HL-60/S4 (cell line): ENCODE data around the gene SGCD.
"Not testable (repeated sequence)": the region's sequence is repeated elsewhere in the genome, so short reads cannot be mapped to it uniquely, and the experiment has no call there.

Source experiments
- in situ Hi-C: fragments of 300-500 bp; cut with MboI; formaldehyde crosslinking; loops from 2 replicates; pipeline ENCODE4 v1.14.3; 2022; ENCODE audit warnings: low sequenced_read_pairs

The SGCD gene

DNA sequence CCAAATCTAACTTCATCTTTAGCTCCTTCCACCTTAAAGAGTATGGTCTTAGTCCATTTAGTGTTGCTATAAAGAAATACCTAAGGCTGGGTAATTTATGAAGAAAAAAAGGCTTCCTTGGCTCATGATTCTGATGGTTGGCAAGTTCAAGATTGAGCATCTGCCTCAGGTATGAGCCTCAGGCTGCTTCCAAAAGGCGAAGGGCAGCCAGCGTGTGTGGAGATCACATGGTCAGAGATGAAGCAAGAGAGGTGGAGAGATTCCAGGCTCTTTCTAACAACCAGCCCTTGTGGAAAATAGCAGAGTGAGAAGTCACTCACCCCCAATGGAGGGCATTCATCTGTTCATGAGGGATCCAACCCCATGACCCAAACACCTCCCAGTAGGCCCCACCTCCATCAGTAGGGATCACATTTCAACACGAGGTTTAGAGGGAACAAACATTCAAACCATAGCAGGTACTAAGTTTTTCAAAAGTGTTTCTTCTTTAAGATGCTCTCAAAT is 225.9 kb downstream of the SGCD start:
- in situ Hi-C loops, result no loop called here

- in situ Hi-C loops, result no loop called here
These were observed 229.9 kb downstream of the SGCD start for GRCh38 chr5:156556666-156557406.

DNA sequence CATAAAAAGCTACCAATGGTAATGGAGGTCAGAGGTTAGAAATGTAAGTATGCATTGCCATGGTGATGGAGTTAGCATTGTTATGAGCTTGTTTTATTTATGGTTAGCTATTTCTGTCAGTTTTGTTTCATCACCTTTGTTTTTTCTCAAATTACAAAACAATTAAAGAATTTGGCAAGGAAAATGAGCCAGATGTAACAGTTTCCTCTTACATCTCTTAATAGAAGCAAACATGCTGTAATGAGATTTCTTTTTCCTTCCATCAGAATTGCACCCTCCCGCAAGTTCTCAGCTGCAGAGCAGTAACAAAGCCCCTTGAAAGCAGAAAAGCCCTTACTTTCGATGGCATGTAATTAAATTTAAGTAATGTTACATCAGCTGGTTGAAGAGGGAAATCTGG is 233.0 kb downstream of the SGCD start:
- in situ Hi-C loops, result no loop called here

DNA sequence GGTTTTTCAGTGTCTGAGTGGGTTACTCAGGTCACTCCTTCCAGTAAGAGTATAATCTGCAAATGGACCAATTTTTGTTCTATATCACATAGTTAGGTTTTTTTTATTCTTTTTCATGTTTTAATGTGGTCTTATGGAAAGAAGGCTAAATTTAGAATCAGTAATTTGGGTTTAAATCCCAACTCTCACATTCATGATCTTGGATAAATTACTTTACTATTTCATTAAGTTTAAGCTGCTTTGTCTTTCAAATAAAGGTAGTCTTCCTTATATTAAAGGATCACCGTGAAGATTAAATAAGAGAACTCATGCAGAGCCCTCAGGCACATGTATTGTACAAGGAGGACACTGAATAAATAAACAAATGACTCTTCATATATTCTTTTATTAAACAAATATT is 234.7 kb downstream of the SGCD start:
- in situ Hi-C loops, result no loop called here

DNA sequence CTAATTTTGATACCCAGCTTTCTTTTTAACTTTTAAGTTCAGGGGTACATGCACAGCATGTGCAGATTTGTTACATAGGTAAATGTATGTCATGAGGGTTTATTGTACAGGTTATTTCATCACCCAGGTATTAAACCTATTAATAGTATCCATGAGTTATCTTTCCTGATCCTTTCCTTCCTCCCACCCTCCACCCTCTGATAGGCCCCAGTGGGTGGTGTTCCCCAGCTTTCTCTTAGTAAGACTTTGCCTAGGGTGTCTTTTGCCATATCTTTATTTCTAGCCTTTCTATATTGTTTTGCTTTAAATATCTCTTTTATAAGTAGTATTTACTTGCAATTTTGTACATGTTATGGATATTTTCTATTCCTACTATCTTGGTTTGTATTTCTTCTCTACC is 243.7 kb downstream of the SGCD start:
- in situ Hi-C loops, result no loop called here

DNA sequence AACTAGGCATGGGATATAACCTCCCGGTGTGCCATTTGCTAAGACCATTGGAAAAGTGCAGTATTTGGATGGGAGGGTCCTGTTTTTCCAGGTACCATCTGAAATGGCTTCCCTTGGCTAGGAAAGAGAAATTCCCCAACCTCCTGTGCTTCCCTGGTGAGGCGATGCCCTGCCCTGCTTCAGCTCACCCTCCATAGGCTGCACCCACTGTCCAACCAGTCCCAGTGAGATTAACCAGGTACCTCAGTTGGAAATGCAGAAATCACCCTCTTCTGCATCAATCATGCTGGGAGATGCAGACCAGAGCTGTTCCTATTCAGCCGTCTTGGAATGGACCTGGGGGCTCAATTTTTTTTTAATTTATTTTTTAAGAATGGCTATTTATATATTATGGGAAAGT is 254.8 kb downstream of the SGCD start:
- in situ Hi-C loops, result no loop called here

DNA sequence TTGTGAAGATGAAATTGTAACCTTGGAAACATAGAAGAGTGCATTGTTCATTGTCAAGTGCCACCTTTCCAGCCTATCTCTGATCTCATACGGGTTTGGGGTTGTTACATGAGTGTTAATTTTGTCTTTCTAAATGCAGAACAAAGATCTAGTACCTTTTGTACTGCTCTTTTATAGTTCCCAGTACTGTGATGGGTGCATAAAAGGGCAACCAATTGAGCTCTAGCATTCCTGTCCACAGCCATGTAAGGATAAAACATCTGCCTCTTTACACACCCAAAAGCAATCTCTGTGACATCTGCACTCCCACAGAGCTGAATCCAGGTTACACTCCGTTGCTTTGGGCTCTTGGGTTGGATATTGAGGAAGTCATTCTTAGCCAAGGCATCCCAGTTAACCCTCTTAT is 255.2 kb downstream of the SGCD start:
- in situ Hi-C loops, result no loop called here

DNA sequence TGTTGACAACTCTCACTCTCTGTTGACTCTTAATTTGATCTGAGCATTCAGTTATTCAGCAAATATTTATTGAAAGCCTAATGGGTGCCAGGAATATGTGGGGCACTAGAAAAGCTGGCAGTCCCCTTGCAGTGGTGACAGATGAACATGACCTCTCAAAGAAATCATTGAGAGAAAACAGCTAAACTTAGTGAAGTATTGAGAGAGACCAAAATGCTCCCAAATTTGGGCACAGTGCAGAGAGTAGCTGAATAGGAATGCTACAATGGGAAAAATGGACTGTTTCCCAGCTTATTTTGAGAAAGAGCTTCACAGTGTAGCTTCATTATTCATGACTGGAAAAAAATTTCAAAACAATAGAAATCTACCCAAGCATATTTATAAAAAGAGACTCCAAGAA is 257.9 kb downstream of the SGCD start:
- in situ Hi-C loops, result no loop called here

- in situ Hi-C loops, result no loop called here
These were observed 259.0 kb downstream of the SGCD start for GRCh38 chr5:156585999-156586398.

DNA sequence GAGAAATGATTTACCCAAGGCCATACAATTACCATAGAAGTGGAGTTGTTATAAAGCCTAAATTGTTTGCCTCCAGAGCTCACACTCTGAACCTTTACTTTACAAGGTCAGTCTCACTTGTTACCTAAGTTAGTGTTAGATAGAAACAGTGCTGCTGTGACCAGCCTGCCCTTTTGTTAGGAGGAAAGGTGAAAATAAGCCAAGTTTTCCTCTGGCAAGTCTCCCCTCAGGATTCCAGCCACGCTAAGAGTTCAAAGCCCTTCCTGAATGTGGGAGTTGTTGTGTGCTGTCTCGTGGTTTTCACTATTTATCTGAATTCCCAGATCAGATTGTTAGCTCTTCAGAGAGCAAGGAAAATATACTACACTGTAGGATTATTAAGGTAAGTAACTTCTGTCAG is 260.0 kb downstream of the SGCD start:
- in situ Hi-C loops, result no loop called here

DNA sequence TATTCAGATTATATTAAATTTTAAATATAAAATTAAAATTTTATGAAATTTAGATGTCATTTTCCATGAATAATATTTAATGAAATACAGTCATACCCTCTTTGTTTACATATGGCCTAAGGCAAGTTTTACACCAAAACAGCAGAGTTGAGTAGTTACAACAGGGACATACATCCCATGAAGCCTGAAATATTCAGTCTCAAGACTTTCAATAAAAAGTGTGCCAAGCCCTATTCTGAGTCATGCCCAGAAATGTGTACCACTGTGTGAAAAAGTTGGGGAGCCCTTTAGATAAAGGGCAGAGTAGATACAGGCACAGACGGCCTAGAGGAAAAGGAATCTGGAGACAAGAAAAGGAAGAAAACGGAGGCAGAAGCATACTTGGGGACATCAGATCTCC is 261.3 kb downstream of the SGCD start:
- in situ Hi-C loops, result no loop called here

GRCh38 chr5:156589104-156589945 is 262.4 kb downstream of the SGCD start:
- in situ Hi-C loops, result no loop called here

DNA sequence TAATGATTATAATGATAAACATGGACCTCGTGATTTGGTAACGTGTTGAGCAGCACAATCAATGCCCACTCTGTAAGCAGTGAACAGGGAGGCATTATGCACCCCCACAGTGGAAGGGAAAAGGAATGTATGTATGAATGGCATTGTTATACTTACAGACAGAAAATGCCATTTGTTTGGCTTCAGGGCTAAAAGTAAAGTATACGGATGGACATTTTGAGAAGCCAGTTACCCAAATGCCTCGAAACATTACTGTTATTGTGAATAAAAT is 262.9 kb downstream of the SGCD start:
- in situ Hi-C loops, result no loop called here

- in situ Hi-C loops, result no loop called here
These were observed 264.0 kb downstream of the SGCD start for GRCh38 chr5:156590978-156591377.

DNA sequence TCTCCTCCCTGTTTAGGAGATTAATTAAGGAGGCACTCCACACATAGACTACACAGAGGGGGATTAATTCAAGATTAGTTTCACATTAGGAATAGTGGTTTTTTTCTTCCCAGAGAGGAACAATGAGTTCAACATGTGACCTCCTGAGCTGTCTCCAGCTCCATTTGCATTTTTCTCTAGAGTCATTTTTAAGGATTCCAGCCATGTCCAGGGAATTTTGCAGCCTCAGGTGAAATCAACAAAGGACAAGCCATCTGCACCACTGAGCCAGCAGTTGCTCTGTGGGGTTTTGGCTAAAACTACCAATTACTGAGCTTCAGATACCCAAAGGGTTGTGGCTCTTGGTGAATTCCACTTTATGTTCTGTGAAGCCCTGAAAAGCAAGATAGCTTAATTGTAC is 264.7 kb downstream of the SGCD start:
- in situ Hi-C loops, result no loop called here

- in situ Hi-C loops, result no loop called here
These were observed 266.6 kb downstream of the SGCD start for GRCh38 chr5:156593546-156593945.

DNA sequence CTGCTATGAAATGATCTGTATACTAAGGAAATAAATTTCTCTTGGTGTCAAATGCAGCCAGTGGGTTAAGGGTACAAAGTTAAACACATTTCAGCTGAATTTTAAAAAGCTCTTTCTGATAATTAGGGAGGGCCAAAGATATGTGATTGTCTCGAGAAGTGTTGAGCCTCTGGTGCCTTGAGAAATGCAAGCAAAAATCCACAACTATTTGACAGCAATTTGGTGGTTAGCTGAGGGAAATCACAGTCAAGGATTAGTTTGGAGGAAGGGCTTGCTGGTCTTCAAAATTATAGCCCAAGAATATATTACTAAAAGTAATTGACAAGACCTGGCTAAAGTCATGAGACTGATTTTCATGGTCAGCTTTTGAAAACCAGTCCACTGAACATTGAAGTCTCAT is 267.4 kb downstream of the SGCD start:
- in situ Hi-C loops, result no loop called here

DNA sequence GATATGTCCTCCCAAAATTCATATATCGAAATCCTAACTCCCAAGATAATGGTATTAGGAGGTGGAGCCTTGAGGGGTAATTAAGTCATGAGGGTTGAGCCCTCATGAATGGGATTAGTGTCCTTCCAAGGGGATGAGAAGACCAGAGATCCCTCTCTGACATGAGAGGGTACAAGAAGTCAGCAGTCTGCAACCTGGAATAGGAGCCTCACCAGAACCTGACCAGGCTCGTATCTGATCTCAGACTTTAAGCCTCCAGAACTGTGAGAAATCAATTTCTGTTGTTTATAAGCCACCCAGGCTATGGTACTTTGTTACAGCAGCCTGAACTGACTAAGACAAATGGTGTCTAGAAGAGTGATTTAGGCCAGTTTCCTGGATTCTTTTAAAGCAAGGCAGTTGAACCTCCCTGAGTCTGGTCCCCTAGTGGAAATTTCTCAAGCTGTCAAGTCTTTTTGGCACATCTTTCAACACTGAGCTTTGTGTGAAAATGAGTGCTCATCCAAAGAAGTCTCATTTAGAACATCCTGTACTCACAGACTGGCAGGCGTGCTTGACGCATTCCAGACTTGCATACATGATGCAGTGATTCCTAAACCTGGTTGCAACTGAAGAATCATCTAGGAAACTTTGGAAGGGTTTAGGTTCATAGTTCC is 268.3 kb downstream of the SGCD start:
- in situ Hi-C loops, result no loop called here

DNA sequence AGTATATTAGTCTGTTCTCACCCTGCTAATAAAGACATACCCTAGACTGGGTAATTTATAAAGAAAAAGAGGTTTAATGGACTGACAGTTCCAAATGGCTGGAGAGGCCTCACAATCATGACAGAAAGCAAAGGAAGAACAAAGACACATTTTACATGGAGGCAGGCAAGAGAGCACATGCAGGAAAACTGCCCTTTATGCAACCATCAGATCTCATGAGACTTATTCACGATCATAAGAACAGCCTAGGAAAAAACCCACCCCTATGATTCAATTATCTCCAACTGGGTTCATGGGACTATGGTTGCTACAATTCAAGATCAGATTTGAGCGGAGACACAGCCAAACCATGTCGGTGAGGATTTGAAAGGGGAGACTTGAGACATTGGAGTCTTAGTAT is 270.3 kb downstream of the SGCD start:
- in situ Hi-C loops, result no loop called here

DNA sequence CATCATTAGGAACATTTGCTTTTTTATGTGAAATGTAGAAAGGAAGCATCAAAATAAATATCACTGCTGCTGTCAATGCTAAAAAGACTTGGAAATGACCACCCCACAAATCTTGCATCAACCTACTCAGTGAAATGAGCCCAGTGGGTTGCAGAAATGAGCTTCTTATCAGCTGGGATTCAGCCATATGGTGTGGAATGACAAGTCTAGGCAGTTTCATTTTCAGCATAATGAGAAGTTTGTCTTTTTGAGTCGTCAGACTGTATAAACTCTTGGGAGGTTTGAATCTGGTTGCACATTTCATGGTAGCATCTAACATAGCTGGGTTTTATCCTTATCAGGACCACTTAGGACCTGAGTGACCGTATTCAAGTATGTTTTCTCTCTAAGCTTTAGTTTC is 272.0 kb downstream of the SGCD start:
- in situ Hi-C loops, result no loop called here

- in situ Hi-C loops, result not testable (repeated sequence)
These were observed 283.6 kb downstream of the SGCD start for GRCh38 chr5:156610582-156610981.

DNA sequence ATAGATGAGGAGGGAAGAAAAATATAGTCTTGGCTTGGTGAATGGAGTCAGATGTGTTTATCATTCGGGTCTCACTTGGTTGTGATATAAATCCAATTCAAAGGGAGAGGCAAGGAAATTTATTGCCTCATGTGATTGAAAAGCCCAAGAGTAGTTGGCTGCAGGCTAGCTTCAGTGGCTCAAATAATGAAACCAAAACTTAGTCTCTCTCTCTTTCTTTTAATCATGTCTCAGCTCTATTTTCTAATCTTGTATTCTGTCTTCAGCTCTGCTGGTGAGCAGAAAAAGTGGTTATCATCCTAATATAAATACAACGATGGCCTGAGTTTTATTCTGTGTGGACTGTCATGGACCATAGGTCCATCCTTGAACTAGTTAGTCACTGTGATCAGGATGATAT is 288.9 kb downstream of the SGCD start:
- in situ Hi-C loops, result no loop called here
